Measurements from ENCODE around the gene RBPJ.
"Not testable (repeated sequence)": the region's sequence is repeated elsewhere in the genome, so short reads cannot be mapped to it uniquely, and the experiment has no call there.

RBPJ gene

GRCh38 chr4:26302031-26302899 lies 18.5 kb upstream of the RBPJ start:
- 96 to 97% methylated on average over 3 of the region's 5 CpGs for WGBS, 2 experiments (ENCODE audit: insufficient coverage in 2 of 2)
- H3K27ac ChIP-seq (ENCODE audit: low read depth, low read length, severe bottlenecking): no peak overlapping the region
- no peak overlapping the region for H3K4me3 ChIP-seq (ENCODE audit: extremely low read depth, insufficient read depth, low read length, poor library complexity, severe bottlenecking)
- H3K4me1 ChIP-seq (ENCODE audit: control insufficient read depth, insufficient read depth, low read length, poor library complexity, severe bottlenecking): no peaks in the 10 kb centered on the region
- no peaks in the 10 kb centered on the region for H3K36me3 ChIP-seq (ENCODE audit: control insufficient read depth, insufficient read depth, low read length)
- no peaks in the 10 kb centered on the region for H3K9me3 ChIP-seq (ENCODE audit: control insufficient read depth, low read length)

GRCh38 chr4:26303008-26303407 lies 17.8 kb upstream of the RBPJ start:
- 80% methylated on average over 1 of the region's 4 CpGs; no CpG with 5 or more reads in 1 of the 2 experiments for WGBS, 2 experiments (ENCODE audit: insufficient coverage in 2 of 2)
- no peaks in the 10 kb centered on the region for H3K36me3 ChIP-seq (ENCODE audit: control insufficient read depth, insufficient read depth, low read length)
- H3K4me1 ChIP-seq (ENCODE audit: control insufficient read depth, insufficient read depth, low read length, poor library complexity, severe bottlenecking): no peaks in the 10 kb centered on the region

GRCh38 chr4:26307037-26307800 lies 13.6 kb upstream of the RBPJ start:
- Histone ChIP-seq H3K36me3 (ENCODE audit: control insufficient read depth, insufficient read depth, low read length) (no peaks in the 10 kb centered on the region), H3K27ac (ENCODE audit: low read depth, low read length, severe bottlenecking) (no peak overlapping the region), H3K4me1 (ENCODE audit: control insufficient read depth, insufficient read depth, low read length, poor library complexity, severe bottlenecking) (no peaks in the 10 kb centered on the region), H3K4me3 (ENCODE audit: extremely low read depth, insufficient read depth, low read length, poor library complexity, severe bottlenecking) (no peak overlapping the region), H3K9me3 (ENCODE audit: control insufficient read depth, low read length) (no peaks in the 10 kb centered on the region)
- WGBS, 2 experiments (ENCODE audit: insufficient coverage in 2 of 2): 81 to 100% methylated on average over 1 to 2 of the region's 6 CpGs

More at GRCh38 chr4:26303008-26303407, 17.8 kb upstream of the RBPJ start:
- Histone ChIP-seq H3K4me3 (ENCODE audit: extremely low read depth, insufficient read depth, low read length, poor library complexity, severe bottlenecking) (no peak overlapping the region), H3K9me3 (ENCODE audit: control insufficient read depth, low read length) (no peaks in the 10 kb centered on the region), H3K27ac (ENCODE audit: low read depth, low read length, severe bottlenecking) (no peak overlapping the region)

DNA sequence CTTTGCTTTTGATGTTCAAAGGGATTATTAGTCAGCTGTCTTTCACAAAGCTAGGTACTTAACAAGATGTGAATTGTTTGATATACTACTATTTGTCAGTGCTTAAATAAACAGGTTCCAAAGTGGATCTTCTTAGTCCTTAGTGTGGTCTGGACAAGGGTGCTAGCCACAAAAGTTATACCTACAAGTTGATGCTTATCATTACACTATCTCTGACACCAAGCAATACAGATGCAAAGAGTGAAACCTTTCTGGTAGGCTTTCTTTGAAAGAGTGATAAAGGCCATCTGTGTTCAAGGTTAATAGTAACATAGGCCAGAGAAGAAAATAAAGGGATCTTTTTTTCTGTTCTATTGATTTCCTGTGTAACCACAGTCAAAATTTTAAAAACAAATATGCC lies 12.2 kb upstream of the RBPJ start:
- no peak overlapping the region for H3K27ac ChIP-seq (ENCODE audit: low read depth, low read length, severe bottlenecking)
- H3K9me3 ChIP-seq (ENCODE audit: control insufficient read depth, low read length): no peaks in the 10 kb centered on the region
- H3K36me3 ChIP-seq (ENCODE audit: control insufficient read depth, insufficient read depth, low read length): no peaks in the 10 kb centered on the region
- H3K4me3 ChIP-seq (ENCODE audit: extremely low read depth, insufficient read depth, low read length, poor library complexity, severe bottlenecking): no peak overlapping the region
- no peaks in the 10 kb centered on the region for H3K4me1 ChIP-seq (ENCODE audit: control insufficient read depth, insufficient read depth, low read length, poor library complexity, severe bottlenecking)

GRCh38 chr4:26310264-26310663 lies 10.6 kb upstream of the RBPJ start:
- Histone ChIP-seq H3K4me1 (ENCODE audit: control insufficient read depth, insufficient read depth, low read length, poor library complexity, severe bottlenecking) (no peaks in the 10 kb centered on the region), H3K9me3 (ENCODE audit: control insufficient read depth, low read length) (peaks cover 6% of the 10 kb centered on the region), H3K27ac (ENCODE audit: low read depth, low read length, severe bottlenecking) (no peak overlapping the region), H3K36me3 (ENCODE audit: control insufficient read depth, insufficient read depth, low read length) (no peaks in the 10 kb centered on the region), H3K4me3 (ENCODE audit: extremely low read depth, insufficient read depth, low read length, poor library complexity, severe bottlenecking) (no peak overlapping the region)
- WGBS, 2 experiments (ENCODE audit: insufficient coverage in 2 of 2): 100% methylated on average over 1 of the region's 2 CpGs; no CpG with 5 or more reads in 1 of the 2 experiments

DNA sequence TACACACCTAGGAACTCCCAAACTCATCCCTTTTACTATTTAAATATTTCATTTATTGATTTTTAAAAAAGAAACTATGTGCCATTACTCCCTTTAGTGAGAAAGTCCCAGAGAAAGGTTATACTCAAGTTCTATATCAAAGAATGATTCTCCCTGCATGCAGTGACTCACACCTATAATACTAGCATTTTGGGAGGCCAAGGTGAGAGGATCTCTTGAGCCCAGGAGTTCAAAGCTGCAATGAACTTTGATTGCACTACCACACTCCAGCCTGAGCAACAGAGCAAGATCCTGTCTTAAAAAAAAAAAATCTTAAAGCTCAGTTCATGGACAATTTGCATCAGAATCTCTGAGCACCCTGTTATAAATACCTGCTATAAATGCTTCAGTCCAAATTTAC lies 9.2 kb upstream of the RBPJ start:
- peaks cover 12% of the 10 kb centered on the region for H3K9me3 ChIP-seq (ENCODE audit: control insufficient read depth, low read length)
- H3K27ac ChIP-seq (ENCODE audit: low read depth, low read length, severe bottlenecking): no peak overlapping the region
- no peak overlapping the region for H3K4me3 ChIP-seq (ENCODE audit: extremely low read depth, insufficient read depth, low read length, poor library complexity, severe bottlenecking)
- no peaks in the 10 kb centered on the region for H3K36me3 ChIP-seq (ENCODE audit: control insufficient read depth, insufficient read depth, low read length)
- H3K4me1 ChIP-seq (ENCODE audit: control insufficient read depth, insufficient read depth, low read length, poor library complexity, severe bottlenecking): no peaks in the 10 kb centered on the region

DNA sequence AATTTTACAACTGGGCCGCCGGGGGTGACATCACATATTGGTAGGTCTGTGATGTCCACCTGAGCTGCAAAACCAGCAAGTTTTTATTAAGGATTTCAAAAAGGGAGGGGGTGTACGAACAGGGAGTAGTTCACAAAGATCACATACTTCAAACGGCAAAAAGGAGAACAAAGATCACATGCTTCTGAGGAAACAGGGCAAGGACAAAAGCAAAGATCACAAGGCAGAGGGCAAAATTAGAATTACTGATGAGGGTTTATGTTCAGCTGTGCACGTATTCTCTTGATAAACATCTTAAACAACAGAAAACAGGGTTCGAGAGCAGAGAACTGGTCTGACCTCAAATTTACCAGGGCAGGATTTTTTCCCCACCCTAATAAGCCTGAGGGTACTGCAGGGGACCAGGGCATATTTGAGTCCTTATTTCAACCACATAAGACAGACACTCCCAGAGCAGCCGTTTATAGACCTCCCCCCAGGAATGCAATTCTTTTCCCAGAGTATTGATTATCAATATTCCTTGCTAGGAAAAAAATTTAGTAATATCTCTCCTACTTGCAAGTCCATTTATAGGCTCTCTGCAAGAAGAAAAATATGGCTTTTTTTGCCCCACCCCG lies 5.4 kb upstream of the RBPJ start:
- H3K4me1 ChIP-seq (ENCODE audit: control insufficient read depth, insufficient read depth, low read length, poor library complexity, severe bottlenecking); H3K27ac ChIP-seq (ENCODE audit: low read depth, low read length, severe bottlenecking); H3K4me3 ChIP-seq (ENCODE audit: extremely low read depth, insufficient read depth, low read length, poor library complexity, severe bottlenecking); H3K36me3 ChIP-seq (ENCODE audit: control insufficient read depth, insufficient read depth, low read length): not testable (repeated sequence)
- 96 to 97% methylated on average over 6 to 7 of the region's 8 CpGs for WGBS, 2 experiments (ENCODE audit: insufficient coverage in 2 of 2)
- H3K9me3 ChIP-seq (ENCODE audit: control insufficient read depth, low read length): peaks cover 26% of the 10 kb centered on the region

DNA sequence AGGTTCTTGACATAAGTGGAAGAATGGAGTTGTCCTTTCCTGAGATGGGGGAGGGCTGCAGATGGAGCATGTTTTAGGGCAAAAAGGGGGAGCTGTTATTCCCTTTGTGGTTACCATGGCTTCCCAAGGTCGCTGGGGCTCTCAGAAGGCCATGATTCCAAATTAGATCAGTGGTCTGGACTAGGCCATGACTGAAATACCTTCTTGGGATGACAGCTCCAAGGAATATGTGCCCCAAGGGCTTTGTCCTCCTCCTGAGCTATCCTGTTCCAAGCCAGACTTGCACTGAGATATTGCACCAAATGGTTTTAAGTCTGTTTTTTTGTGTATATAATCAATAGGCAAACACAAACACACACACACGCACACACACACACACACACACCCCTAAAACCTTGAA lies 3.0 kb upstream of the RBPJ start:
- H3K4me3 ChIP-seq (ENCODE audit: extremely low read depth, insufficient read depth, low read length, poor library complexity, severe bottlenecking): no peak overlapping the region
- H3K4me1 ChIP-seq (ENCODE audit: control insufficient read depth, insufficient read depth, low read length, poor library complexity, severe bottlenecking): peaks cover under 1% of the 10 kb centered on the region
- H3K27ac ChIP-seq (ENCODE audit: low read depth, low read length, severe bottlenecking): no peak overlapping the region
- WGBS, 2 experiments (ENCODE audit: insufficient coverage in 2 of 2): 93% methylated on average over 1 to 2 of the region's 2 CpGs
- H3K36me3 ChIP-seq (ENCODE audit: control insufficient read depth, insufficient read depth, low read length): no peaks in the 10 kb centered on the region
- peaks cover 26% of the 10 kb centered on the region for H3K9me3 ChIP-seq (ENCODE audit: control insufficient read depth, low read length)

- Histone ChIP-seq H3K9me3 (ENCODE audit: control insufficient read depth, low read length) (peaks cover 23% of the 10 kb centered on the region), H3K4me1 (ENCODE audit: control insufficient read depth, insufficient read depth, low read length, poor library complexity, severe bottlenecking) (peaks cover 7% of the 10 kb centered on the region), H3K36me3 (ENCODE audit: control insufficient read depth, insufficient read depth, low read length) (no peaks in the 10 kb centered on the region), H3K4me3 (ENCODE audit: extremely low read depth, insufficient read depth, low read length, poor library complexity, severe bottlenecking) (peak overlapping the region; percentile 94), H3K27ac (ENCODE audit: low read depth, low read length, severe bottlenecking) (peak overlapping the region; percentile 97)
- 0 to 2% methylated on average over 9 to 24 of the region's 43 CpGs for WGBS, 2 experiments (ENCODE audit: insufficient coverage in 2 of 2)
Observed at GRCh38 chr4:26319467-26319948, 1.3 kb upstream of the RBPJ start.

- 0 to 1% methylated on average over 20 to 25 of the region's 33 CpGs for WGBS, 2 experiments (ENCODE audit: insufficient coverage in 2 of 2)
- peak overlapping the region; percentile 97 for H3K27ac ChIP-seq (ENCODE audit: low read depth, low read length, severe bottlenecking)
- peaks cover 7% of the 10 kb centered on the region for H3K4me1 ChIP-seq (ENCODE audit: control insufficient read depth, insufficient read depth, low read length, poor library complexity, severe bottlenecking)
- peak overlapping the region; percentile 94 for H3K4me3 ChIP-seq (ENCODE audit: extremely low read depth, insufficient read depth, low read length, poor library complexity, severe bottlenecking)
- no peaks in the 10 kb centered on the region for H3K36me3 ChIP-seq (ENCODE audit: control insufficient read depth, insufficient read depth, low read length)
- peaks cover 19% of the 10 kb centered on the region for H3K9me3 ChIP-seq (ENCODE audit: control insufficient read depth, low read length)
Observed at GRCh38 chr4:26319949-26320537, 771 bp upstream of the RBPJ start.

Data from mesodermal cell (in vitro differentiated cells).